H9 (cell line): Measurements from ENCODE around the gene EDEM2. TPM values are rescaled to one million over a fixed set of nuclear protein-coding genes. Genes with fewer than 3 reads are reported as not detected.

Experiments used
- DNase-seq: peaks from one replicate; pipeline ENCODE4 v3.0.0-alpha.2; 2017
- H2AFZ ChIP-seq: one replicate; pipeline ENCODE4 v1.6.1; 2013; ENCODE audit warnings: mild to moderate bottlenecking, low read length, control low read depth, moderate library complexity
- H2AK5ac ChIP-seq: 2 replicates; pipeline ENCODE4 v1.6.1; 2013; ENCODE audit warnings: low read length, control low read depth, mixed read lengths; ENCODE audit not compliant: insufficient read length
- H2BK120ac ChIP-seq: one replicate; pipeline ENCODE4 v1.6.1; 2013; ENCODE audit warnings: low read depth, mild to moderate bottlenecking, low read length, control low read depth, inconsistent platforms; ENCODE audit not compliant: poor library complexity, severe bottlenecking
- H2BK12ac ChIP-seq: 2 replicates; pipeline ENCODE4 v1.6.1; 2013; ENCODE audit warnings: low read length, control low read depth, mixed read lengths, low read depth; ENCODE audit not compliant: insufficient read length
- H2BK15ac ChIP-seq: 2 replicates; pipeline ENCODE4 v1.6.1; 2013; ENCODE audit warnings: low read depth, low read length, control low read depth
- H2BK20ac ChIP-seq: one replicate; pipeline ENCODE4 v1.6.1; 2013; ENCODE audit warnings: low read depth, mild to moderate bottlenecking, low read length, control low read depth, inconsistent platforms; ENCODE audit not compliant: poor library complexity, severe bottlenecking
- H2BK5ac ChIP-seq: 2 replicates; pipeline ENCODE4 v1.6.1; 2013; ENCODE audit warnings: low read length, control low read depth, mixed read lengths; ENCODE audit not compliant: insufficient read length
- H3K14ac ChIP-seq: 2 replicates; pipeline ENCODE4 v1.6.1; 2013; ENCODE audit warnings: low read length, control low read depth; ENCODE audit not compliant: insufficient read depth
- H3K18ac ChIP-seq: 2 replicates; pipeline ENCODE4 v1.6.1; 2013; ENCODE audit warnings: low read depth, mild to moderate bottlenecking, mixed read lengths, low read length, control low read depth; ENCODE audit not compliant: insufficient read length
- H3K23ac ChIP-seq: 2 replicates; pipeline ENCODE4 v1.6.1; 2013; ENCODE audit warnings: low read length, control low read depth, mixed read lengths, low read depth; ENCODE audit not compliant: insufficient read length
- H3K23me2 ChIP-seq: 2 replicates; pipeline ENCODE4 v1.6.1; 2013; ENCODE audit warnings: low read depth, mild to moderate bottlenecking, mixed read lengths, low read length, control low read depth; ENCODE audit not compliant: insufficient read length, poor library complexity, severe bottlenecking
- H3K27ac ChIP-seq: 2 replicates; pipeline ENCODE4 v1.5.1; 2013; ENCODE audit warnings: low read length, control low read depth, mixed read lengths, low read depth; ENCODE audit not compliant: insufficient read length
- H3K27me3 ChIP-seq: 2 replicates; pipeline ENCODE4 v1.6.1; 2013; ENCODE audit warnings: low read length, control low read depth, inconsistent platforms; ENCODE audit not compliant: insufficient read depth
- H3K4ac ChIP-seq: 2 replicates; pipeline ENCODE4 v1.6.1; 2013; ENCODE audit warnings: low read depth, mild to moderate bottlenecking, control low read depth, inconsistent platforms, low read length, moderate library complexity
- H3K4me1 ChIP-seq: 2 replicates; pipeline ENCODE4 v1.6.1; 2013; ENCODE audit warnings: low read length, control low read depth, inconsistent platforms; ENCODE audit not compliant: insufficient read depth
- H3K4me2 ChIP-seq: 2 replicates; pipeline ENCODE4 v1.6.1; 2013; ENCODE audit warnings: low read length, control low read depth, mixed read lengths; ENCODE audit not compliant: insufficient read length, insufficient read depth
- H3K56ac ChIP-seq: 2 replicates; pipeline ENCODE4 v1.6.1; 2013; ENCODE audit warnings: low read depth, mild to moderate bottlenecking, mixed read lengths, low read length, control low read depth; ENCODE audit not compliant: insufficient read length
- H3K79me1 ChIP-seq: 2 replicates; pipeline ENCODE4 v1.6.1; 2013; ENCODE audit warnings: low read depth, mild to moderate bottlenecking, moderate library complexity, low read length, control low read depth, inconsistent platforms; ENCODE audit not compliant: insufficient read depth, poor library complexity, severe bottlenecking
- H3K79me2 ChIP-seq: 2 replicates; pipeline ENCODE4 v1.6.1; 2013; ENCODE audit warnings: low read length, control low read depth, inconsistent platforms; ENCODE audit not compliant: insufficient read depth
- H3K9ac ChIP-seq: 2 replicates; pipeline ENCODE4 v1.6.1; 2013; ENCODE audit warnings: low read length, control low read depth, mixed read lengths; ENCODE audit not compliant: insufficient read length; ENCODE audit errors: extremely low read depth
- H3K9me3 ChIP-seq: one replicate; pipeline ENCODE4 v1.6.1; 2013; ENCODE audit warnings: low read depth, low read length, inconsistent platforms; ENCODE audit not compliant: control insufficient read depth
- H3T11ph ChIP-seq: one replicate; pipeline ENCODE4 v1.6.1; 2013; ENCODE audit warnings: mild to moderate bottlenecking, low read length, control low read depth, inconsistent platforms
- H4K20me1 ChIP-seq: one replicate; pipeline ENCODE4 v1.6.1; 2013; ENCODE audit not compliant: control insufficient read depth, insufficient read length, insufficient read depth
- H4K5ac ChIP-seq: 2 replicates; pipeline ENCODE4 v1.6.1; 2013; ENCODE audit warnings: low read depth, mild to moderate bottlenecking, mixed read lengths, low read length, control low read depth; ENCODE audit not compliant: insufficient read length
- H4K8ac ChIP-seq: replicated peaks from 2 replicates; pipeline ENCODE4 v1.6.1; 2013; ENCODE audit warnings: low read length, control low read depth, mixed read lengths, low read depth; ENCODE audit not compliant: insufficient read length
- H4K91ac ChIP-seq: 2 replicates; pipeline ENCODE4 v1.6.1; 2013; ENCODE audit warnings: low read depth, mild to moderate bottlenecking, moderate library complexity, mixed read lengths, low read length, control low read depth; ENCODE audit not compliant: insufficient read length
- H3K27ac Mint-ChIP-seq, 3 experiments: 2 replicates in 2 of 3; 3 replicates in 1 of 3; pipeline ENCODE4 v1.8.0; 2020 to 2021; ENCODE audit warnings: mixed read lengths in 3 of 3, mild to moderate bottlenecking in 1 of 3, moderate library complexity in 1 of 3
- H3K27me3 Mint-ChIP-seq: 2 replicates; pipeline ENCODE4 v1.8.0; 2021; ENCODE audit warnings: low read depth, mild to moderate bottlenecking, moderate library complexity, mixed read lengths
- H3K36me3 Mint-ChIP-seq, 3 experiments: 2 replicates in 2 of 3; 3 replicates in 1 of 3; pipeline ENCODE4 v1.8.0; 2020 to 2021; ENCODE audit warnings: low read depth in 3 of 3, mixed read lengths in 3 of 3; ENCODE audit not compliant: insufficient read depth in 1 of 3
- H3K4me1 Mint-ChIP-seq, 2 experiments: 2 replicates each; pipeline ENCODE4 v1.8.0; 2020; ENCODE audit warnings: mixed read lengths in 2 of 2
- H3K4me3 Mint-ChIP-seq, 2 experiments: 2 replicates in 1 of 2; 3 replicates in 1 of 2; pipeline ENCODE4 v1.8.0; 2020 to 2021; ENCODE audit warnings: mild to moderate bottlenecking in 2 of 2, mixed read lengths in 2 of 2, moderate library complexity in 1 of 2
- H3K9me3 Mint-ChIP-seq, 2 experiments: 2 replicates in 1 of 2; 3 replicates in 1 of 2; pipeline ENCODE4 v1.8.0; 2020; ENCODE audit warnings: mild to moderate bottlenecking in 2 of 2, mixed read lengths in 2 of 2, moderate library complexity in 1 of 2
- CTCF ChIP-seq: fragments of 200-600 bp; sonication (generic); conservative IDR thresholded peaks from 3 replicates; pipeline ENCODE4 v1.8.0; 2021; ENCODE audit warnings: antibody characterized with exemption, mild to moderate bottlenecking
- total RNA-seq: library from RNA; stranded (reverse); gene quantifications from 2 replicates; pipeline ENCODE4 v1.2.1, GENCODE V29; 2021

EDEM2 gene
- total RNA-seq, 1 experiment from 2014 or later, result 27.8 TPM

DNA sequence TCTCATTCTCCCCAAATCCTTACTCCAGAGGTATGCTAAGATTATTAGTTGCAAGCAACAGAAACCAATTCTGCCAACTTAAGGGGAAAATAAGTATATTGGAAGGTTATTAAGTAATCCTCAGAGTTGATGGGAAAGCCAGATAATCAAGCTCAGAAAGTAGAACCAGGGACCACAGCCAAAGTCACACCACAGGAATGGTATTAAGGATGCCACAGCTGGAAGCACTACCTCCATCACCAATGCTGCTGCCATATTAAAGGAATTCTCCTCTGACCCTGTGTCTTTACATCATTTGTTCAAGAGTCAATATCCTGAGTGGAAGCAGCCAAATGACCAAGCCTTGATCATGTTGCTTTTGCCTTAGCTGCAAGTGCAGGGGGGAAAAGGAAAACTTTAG lies 34.6 kb upstream of the EDEM2 start:
- DNase-seq, result no peak
- peaks cover 0 to 3% of the 10 kb centered on the region in 2 experiments; a peak in 1 of 5 replicates for H3K9me3 Mint-ChIP-seq
- no peak overlapping the region for H4K8ac ChIP-seq
- H3K79me2 ChIP-seq, result no peaks in the 10 kb centered on the region
- H3K36me3 Mint-ChIP-seq, result peaks cover 5 to 12% (median 7%) of the 10 kb centered on the region in 3 experiments
- no peak overlapping the region for H2BK120ac ChIP-seq
- peaks cover 6 to 7% of the 10 kb centered on the region in 2 experiments for H3K4me1 Mint-ChIP-seq
- no peak overlapping the region for H4K91ac ChIP-seq
- H3K27me3 Mint-ChIP-seq, result peaks cover 5% of the 10 kb centered on the region
- TF ChIP-seq CTCF, result no peak
- no peak overlapping the region for H2AFZ ChIP-seq
- no peak overlapping the region for H4K5ac ChIP-seq
- no peaks in the 10 kb centered on the region for H3K23me2 ChIP-seq
- H3K9ac ChIP-seq, result no peak overlapping the region
- no peak overlapping the region for H3K4me2 ChIP-seq
- H3K4me3 Mint-ChIP-seq, result no peak overlapping the region
- no peak overlapping the region for H2AK5ac ChIP-seq
- no peak overlapping the region for H3K56ac ChIP-seq
- H2BK12ac ChIP-seq, result no peak overlapping the region
- no peak overlapping the region for H3K23ac ChIP-seq
- no peak overlapping the region for H3K27ac ChIP-seq
- no peak overlapping the region for H3K27ac Mint-ChIP-seq
- no peaks in the 10 kb centered on the region for H3K9me3 ChIP-seq
- H3T11ph ChIP-seq, result no peak overlapping the region
- H3K14ac ChIP-seq, result no peak overlapping the region
- H2BK15ac ChIP-seq, result no peak overlapping the region
- no peaks in the 10 kb centered on the region for H3K27me3 ChIP-seq
- H3K18ac ChIP-seq, result no peak overlapping the region
- no peak overlapping the region for H2BK20ac ChIP-seq
- H2BK5ac ChIP-seq, result no peak overlapping the region
- no peaks in the 10 kb centered on the region for H4K20me1 ChIP-seq
- no peaks in the 10 kb centered on the region for H3K4me1 ChIP-seq
- H3K79me1 ChIP-seq, result no peaks in the 10 kb centered on the region
- no peak overlapping the region for H3K4ac ChIP-seq
